SK-N-SH treated with all-trans-retinoic acid at 6 μM for 48 hours (cell line): ENCODE measurements around the gene SPECC1.

Source experiments
- ATAC-seq: fragments of 200-7000 bp; cut with Tn5 transposase; 3 replicates; pipeline ENCODE4 v1.9.1; 2020; ENCODE audit warnings: mild to moderate bottlenecking, moderate library complexity
- ARNTL ChIP-seq: fragments of 450-650 bp; formaldehyde crosslinking; IDR thresholded peaks from 2 replicates; pipeline ENCODE4 v1.5.0; 2020; ENCODE audit warnings: low read depth, mild to moderate bottlenecking, moderate library complexity, borderline replicate concordance
- BACH2 ChIP-seq: fragments of 250-450 bp; sonication (Bioruptor Pico); IDR thresholded peaks from 2 replicates; pipeline ENCODE4 v1.9.0; 2021; ENCODE audit warnings: mild to moderate bottlenecking, borderline replicate concordance
- ESRRG ChIP-seq: fragments of 250-450 bp; sonication (Bioruptor Pico); IDR thresholded peaks from 2 replicates; pipeline ENCODE4 v1.6.1; 2021; ENCODE audit warnings: mild to moderate bottlenecking
- OSR1 ChIP-seq: fragments of 250-450 bp; sonication (Bioruptor Pico); IDR thresholded peaks from 2 replicates; pipeline ENCODE4 v1.8.0; 2022; ENCODE audit warnings: moderate library complexity, mild to moderate bottlenecking, inconsistent platforms
- PPARA ChIP-seq: fragments of 250-450 bp; sonication (Bioruptor Pico); IDR thresholded peaks from 2 replicates; pipeline ENCODE4 v1.5.0; 2020; ENCODE audit warnings: mild to moderate bottlenecking, borderline replicate concordance
- RARB ChIP-seq: fragments of 250-450 bp; sonication (Bioruptor Pico); IDR thresholded peaks from 2 replicates; pipeline ENCODE4 v1.8.0; 2021; ENCODE audit warnings: mild to moderate bottlenecking, moderate library complexity
- TCF4 ChIP-seq: fragments of 250-450 bp; sonication (Bioruptor Pico); IDR thresholded peaks from 2 replicates; pipeline ENCODE4 v1.8.0; 2021; ENCODE audit warnings: mild to moderate bottlenecking, moderate library complexity, borderline replicate concordance
- ZC3H10 ChIP-seq: fragments of 250-450 bp; sonication (Bioruptor Pico); IDR thresholded peaks from 2 replicates; pipeline ENCODE4 v1.5.1; 2021; ENCODE audit warnings: mild to moderate bottlenecking, moderate library complexity
- ZFP3 ChIP-seq: fragments of 250-450 bp; sonication (Bioruptor Pico); IDR thresholded peaks from 2 replicates; pipeline ENCODE4 v1.5.0; 2020; ENCODE audit warnings: mild to moderate bottlenecking, moderate library complexity
- ZFP30 ChIP-seq: fragments of 450-650 bp; formaldehyde crosslinking; IDR thresholded peaks from 2 replicates; pipeline ENCODE4 v1.5.0; 2022; ENCODE audit warnings: mild to moderate bottlenecking, moderate library complexity
- ZNF565 ChIP-seq: fragments of 450-650 bp; formaldehyde crosslinking; conservative IDR thresholded peaks from 2 replicates; pipeline ENCODE4 v1.5.0; 2020; ENCODE audit warnings: low read depth, mild to moderate bottlenecking, moderate library complexity
- ZNF8 ChIP-seq: fragments of 450-650 bp; formaldehyde crosslinking; IDR thresholded peaks from 2 replicates; pipeline ENCODE4 v1.5.0; 2020; ENCODE audit warnings: mild to moderate bottlenecking, moderate library complexity
- TF ChIP-seq, protein P1 (sequence below): fragments of 250-450 bp; sonication (Bioruptor Pico); IDR thresholded peaks from 2 replicates; pipeline ENCODE4 v1.8.0; 2021; ENCODE audit warnings: low read depth, mild to moderate bottlenecking, moderate library complexity, borderline replicate concordance
- TF ChIP-seq, protein P2 (sequence below): fragments of 250-450 bp; sonication (Bioruptor Pico); IDR thresholded peaks from 2 replicates; pipeline ENCODE4 v1.5.0; 2020; ENCODE audit warnings: mild to moderate bottlenecking, moderate library complexity
- TF ChIP-seq, protein P3 (sequence below): fragments of 250-450 bp; sonication (Bioruptor Pico); IDR thresholded peaks from 2 replicates; pipeline ENCODE4 v1.5.1; 2020; ENCODE audit warnings: low read depth, mild to moderate bottlenecking, moderate library complexity

The SPECC1 gene

DNA sequence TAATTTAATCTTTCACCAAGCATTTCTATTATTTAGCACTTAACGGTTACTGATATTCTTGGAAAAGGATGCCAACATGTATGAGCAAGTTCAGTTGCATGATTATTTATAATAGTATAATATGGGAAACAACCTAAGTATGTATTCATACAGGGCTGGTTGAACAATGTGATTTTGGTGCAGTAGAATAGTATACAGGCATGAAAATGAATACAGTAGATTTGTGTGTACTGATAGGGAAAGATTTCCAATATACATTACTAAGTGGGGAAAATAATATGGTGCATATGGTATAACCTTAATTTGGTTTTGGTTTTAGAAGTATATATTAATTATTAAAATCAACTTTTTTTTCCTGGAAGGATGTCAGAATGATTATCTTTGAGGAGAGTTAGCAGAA, 109.1 kb downstream of the SPECC1 start:
- no peak for ATAC-seq
- no peak for TF ChIP-seq OSR1 (CRISPR knock-in tag)
- TF ChIP-seq ZFP3 (CRISPR knock-in tag), result no peak
- TF ChIP-seq TCF4 (CRISPR knock-in tag), result no peak
- TF ChIP-seq, protein P1, sequence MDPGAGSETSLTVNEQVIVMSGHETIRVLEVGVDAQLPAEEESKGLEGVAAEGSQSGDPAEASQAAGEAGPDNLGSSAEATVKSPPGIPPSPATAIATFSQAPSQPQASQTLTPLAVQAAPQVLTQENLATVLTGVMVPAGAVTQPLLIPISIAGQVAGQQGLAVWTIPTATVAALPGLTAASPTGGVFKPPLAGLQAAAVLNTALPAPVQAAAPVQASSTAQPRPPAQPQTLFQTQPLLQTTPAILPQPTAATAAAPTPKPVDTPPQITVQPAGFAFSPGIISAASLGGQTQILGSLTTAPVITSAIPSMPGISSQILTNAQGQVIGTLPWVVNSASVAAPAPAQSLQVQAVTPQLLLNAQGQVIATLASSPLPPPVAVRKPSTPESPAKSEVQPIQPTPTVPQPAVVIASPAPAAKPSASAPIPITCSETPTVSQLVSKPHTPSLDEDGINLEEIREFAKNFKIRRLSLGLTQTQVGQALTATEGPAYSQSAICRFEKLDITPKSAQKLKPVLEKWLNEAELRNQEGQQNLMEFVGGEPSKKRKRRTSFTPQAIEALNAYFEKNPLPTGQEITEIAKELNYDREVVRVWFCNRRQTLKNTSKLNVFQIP (CRISPR knock-in tag), result no peak
- no peak for TF ChIP-seq BACH2 (CRISPR knock-in tag)
- TF ChIP-seq ARNTL (CRISPR knock-in tag), result no peak
- TF ChIP-seq, protein P2, sequence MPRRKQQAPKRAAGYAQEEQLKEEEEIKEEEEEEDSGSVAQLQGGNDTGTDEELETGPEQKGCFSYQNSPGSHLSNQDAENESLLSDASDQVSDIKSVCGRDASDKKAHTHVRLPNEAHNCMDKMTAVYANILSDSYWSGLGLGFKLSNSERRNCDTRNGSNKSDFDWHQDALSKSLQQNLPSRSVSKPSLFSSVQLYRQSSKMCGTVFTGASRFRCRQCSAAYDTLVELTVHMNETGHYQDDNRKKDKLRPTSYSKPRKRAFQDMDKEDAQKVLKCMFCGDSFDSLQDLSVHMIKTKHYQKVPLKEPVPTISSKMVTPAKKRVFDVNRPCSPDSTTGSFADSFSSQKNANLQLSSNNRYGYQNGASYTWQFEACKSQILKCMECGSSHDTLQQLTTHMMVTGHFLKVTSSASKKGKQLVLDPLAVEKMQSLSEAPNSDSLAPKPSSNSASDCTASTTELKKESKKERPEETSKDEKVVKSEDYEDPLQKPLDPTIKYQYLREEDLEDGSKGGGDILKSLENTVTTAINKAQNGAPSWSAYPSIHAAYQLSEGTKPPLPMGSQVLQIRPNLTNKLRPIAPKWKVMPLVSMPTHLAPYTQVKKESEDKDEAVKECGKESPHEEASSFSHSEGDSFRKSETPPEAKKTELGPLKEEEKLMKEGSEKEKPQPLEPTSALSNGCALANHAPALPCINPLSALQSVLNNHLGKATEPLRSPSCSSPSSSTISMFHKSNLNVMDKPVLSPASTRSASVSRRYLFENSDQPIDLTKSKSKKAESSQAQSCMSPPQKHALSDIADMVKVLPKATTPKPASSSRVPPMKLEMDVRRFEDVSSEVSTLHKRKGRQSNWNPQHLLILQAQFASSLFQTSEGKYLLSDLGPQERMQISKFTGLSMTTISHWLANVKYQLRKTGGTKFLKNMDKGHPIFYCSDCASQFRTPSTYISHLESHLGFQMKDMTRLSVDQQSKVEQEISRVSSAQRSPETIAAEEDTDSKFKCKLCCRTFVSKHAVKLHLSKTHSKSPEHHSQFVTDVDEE (CRISPR knock-in tag), result no peak
- no peak for TF ChIP-seq ZNF8
- TF ChIP-seq, protein P3, sequence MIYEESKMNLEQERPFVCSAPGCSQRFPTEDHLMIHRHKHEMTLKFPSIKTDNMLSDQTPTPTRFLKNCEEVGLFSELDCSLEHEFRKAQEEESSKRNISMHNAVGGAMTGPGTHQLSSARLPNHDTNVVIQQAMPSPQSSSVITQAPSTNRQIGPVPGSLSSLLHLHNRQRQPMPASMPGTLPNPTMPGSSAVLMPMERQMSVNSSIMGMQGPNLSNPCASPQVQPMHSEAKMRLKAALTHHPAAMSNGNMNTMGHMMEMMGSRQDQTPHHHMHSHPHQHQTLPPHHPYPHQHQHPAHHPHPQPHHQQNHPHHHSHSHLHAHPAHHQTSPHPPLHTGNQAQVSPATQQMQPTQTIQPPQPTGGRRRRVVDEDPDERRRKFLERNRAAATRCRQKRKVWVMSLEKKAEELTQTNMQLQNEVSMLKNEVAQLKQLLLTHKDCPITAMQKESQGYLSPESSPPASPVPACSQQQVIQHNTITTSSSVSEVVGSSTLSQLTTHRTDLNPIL (CRISPR knock-in tag), result no peak
- no peak for TF ChIP-seq ZFP30 (CRISPR knock-in tag)

DNA sequence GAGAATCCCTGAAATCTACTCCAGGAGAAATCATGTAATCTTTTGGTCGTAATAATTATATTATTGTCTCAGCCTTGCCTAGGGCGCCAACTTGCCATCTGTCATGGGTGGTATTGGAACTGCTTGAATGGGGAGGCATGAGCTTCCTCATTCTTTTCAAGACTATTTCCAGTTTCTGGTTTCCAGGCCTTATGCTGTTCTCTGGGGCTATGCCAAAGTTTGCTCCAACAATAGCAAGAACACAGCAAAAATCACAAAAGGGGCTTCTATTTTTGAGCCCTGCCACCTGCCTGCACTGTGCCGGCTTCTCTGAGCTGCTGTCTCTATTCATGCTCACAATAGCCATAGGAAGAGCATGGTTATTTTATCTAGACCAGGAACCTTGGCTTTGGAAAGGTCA, 111.7 kb downstream of the SPECC1 start:
- ATAC-seq, result no peak
- TF ChIP-seq PPARA (CRISPR knock-in tag) (no peak), ZNF565 (CRISPR knock-in tag) (no peak)
- TF ChIP-seq, protein P1 (CRISPR knock-in tag), result no peak

DNA sequence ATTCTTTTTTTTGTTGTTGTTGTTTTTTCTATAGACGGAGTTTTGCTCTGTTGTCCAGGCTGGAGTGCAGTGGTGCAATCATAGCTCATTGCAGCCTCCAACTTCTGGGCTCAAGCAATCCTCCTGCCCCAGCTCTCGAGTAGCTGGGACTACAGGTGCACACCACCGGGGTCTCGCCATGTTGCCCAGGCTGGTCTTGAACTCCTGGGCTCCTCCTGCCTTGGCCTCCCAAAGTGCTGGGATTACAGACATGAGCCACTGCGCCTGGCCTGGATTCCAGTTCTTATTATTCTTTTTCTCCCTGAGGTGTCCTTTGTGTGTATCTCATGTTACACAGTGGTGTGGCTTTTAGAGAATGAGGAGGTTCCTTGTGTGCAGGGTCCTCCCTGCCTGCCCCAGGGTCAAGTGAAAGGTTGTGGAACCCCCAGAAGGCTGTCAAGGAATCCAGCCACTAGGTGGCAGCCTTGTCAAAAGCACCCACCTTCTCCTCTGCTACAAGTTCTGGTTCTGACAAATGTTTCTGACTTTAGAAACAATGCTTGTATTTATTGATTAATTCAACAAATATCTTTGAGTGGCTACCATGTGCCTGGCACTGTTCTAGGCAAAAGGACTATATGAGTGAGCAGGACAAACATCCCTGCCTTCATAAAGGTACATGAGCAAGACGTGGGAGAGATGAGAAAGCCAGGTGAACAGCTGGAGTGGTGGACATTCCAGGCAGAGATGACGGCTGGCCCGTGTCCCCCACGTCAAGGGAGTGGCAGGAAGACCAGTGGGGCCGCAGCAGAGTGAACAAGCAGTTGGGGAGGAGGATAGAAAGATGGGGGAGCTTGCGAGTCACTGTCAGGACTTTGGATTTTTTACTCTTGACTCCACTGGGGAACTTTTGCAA, 112.4 kb downstream of the SPECC1 start:
- no peak for TF ChIP-seq TCF4 (CRISPR knock-in tag)
- no peak for TF ChIP-seq ZNF565 (CRISPR knock-in tag)
- TF ChIP-seq, protein P2 (CRISPR knock-in tag), result no peak
- no peak for TF ChIP-seq ZNF8
- no peak for TF ChIP-seq ZC3H10
- TF ChIP-seq RARB (CRISPR knock-in tag), result no peak
- TF ChIP-seq PPARA (CRISPR knock-in tag), result no peak
- no peak for TF ChIP-seq ESRRG (CRISPR knock-in tag)
- TF ChIP-seq OSR1 (CRISPR knock-in tag), result no peak
- ATAC-seq, result peak; percentile 86
